Ishikawa (cell line): ENCODE results near the gene PNPLA7.

Experiments
- CREB1 ChIP-seq: IDR thresholded peaks from 2 replicates; pipeline ENCODE4 v1.6.1; 2012; ENCODE audit warnings: low read depth
- NFIC ChIP-seq: IDR thresholded peaks from 2 replicates; pipeline ENCODE4 v1.6.1; 2012
- TEAD4 ChIP-seq: IDR thresholded peaks from 2 replicates; pipeline ENCODE4 v1.6.1; 2012
- TF ChIP-seq, protein P1 (sequence below): IDR thresholded peaks from 2 replicates; pipeline ENCODE4 v1.6.1; 2012

DNA sequence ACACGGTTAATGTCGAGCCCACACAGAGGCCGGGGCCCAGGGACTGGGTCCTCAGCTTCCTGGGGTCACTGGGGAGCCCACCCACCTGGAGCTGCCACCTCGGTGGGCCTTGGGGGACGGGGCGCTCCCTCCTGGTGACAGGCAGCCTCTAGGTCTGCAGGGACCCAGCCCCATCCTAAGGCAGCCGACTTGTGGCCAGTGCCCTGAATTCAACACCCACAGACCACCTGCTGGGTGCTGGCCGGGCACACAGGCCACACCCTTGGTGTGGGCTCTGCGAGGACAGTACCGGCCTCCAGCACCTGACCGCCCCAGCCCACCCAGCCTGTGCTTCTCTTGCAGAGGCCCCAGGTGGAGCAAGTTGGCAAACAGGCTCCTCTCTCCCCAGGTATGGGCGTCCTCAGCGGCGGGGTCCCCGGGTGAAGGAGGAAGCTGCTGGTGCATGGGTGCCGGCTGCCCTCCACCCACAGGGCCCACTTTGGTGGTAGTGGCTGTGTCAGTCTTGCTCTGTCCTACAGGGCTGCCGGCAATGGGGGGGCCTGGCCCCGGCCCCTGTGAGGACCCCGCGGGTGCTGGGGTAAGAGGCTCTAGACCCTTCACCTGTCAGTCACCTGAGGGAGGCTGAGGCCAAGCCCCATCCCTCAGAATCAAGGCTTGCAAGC lies 117.4 kb downstream of the PNPLA7 start:
- TF ChIP-seq CREB1, result no peak
- TF ChIP-seq, protein P1, sequence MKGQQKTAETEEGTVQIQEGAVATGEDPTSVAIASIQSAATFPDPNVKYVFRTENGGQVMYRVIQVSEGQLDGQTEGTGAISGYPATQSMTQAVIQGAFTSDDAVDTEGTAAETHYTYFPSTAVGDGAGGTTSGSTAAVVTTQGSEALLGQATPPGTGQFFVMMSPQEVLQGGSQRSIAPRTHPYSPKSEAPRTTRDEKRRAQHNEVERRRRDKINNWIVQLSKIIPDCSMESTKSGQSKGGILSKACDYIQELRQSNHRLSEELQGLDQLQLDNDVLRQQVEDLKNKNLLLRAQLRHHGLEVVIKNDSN, result no peak; the same call in 1 of the 2 replicates
- TF ChIP-seq NFIC, result no peak
- TF ChIP-seq TEAD4, result no peak
